OCI-LY1 (cell line): ENCODE measurements around the gene ZNF672.

Experiments
- EZH2 ChIP-seq: fragments of 200-600 bp; sonication (generic), shearing (Covaris generic); IDR thresholded peaks from 2 replicates; pipeline ENCODE4 v1.8.0; 2017; ENCODE audit warnings: borderline replicate concordance, mixed run types, mild to moderate bottlenecking, antibody characterized with exemption, low read length, moderate library complexity, mixed read lengths
- TF ChIP-seq, protein P1 (sequence below): fragments of 200-600 bp; sonication (generic), shearing (Covaris generic); IDR thresholded peaks from 2 replicates; pipeline ENCODE4 v1.5.1; 2017; ENCODE audit warnings: mild to moderate bottlenecking, antibody characterized with exemption, low read length, moderate library complexity, mixed read lengths

DNA sequence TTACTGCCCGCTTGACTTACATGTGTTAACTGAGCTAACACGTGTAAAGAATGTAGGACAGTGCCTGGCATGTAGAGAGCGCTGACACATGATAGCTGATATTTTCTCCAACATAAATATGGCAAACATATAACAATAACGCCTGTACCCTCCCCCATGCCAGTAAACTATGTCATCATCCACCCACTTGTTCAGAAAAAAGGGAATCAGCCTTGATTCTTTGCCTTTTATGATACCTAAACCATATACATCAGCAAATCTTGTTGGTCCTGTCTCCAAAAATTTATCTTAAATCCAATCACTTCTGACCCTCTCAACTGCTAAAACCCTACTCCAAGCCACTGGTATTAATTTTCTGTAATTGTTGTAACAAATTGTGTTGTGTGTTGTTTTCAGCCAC, 22.0 kb downstream of the ZNF672 start:
- TF ChIP-seq, protein P1, sequence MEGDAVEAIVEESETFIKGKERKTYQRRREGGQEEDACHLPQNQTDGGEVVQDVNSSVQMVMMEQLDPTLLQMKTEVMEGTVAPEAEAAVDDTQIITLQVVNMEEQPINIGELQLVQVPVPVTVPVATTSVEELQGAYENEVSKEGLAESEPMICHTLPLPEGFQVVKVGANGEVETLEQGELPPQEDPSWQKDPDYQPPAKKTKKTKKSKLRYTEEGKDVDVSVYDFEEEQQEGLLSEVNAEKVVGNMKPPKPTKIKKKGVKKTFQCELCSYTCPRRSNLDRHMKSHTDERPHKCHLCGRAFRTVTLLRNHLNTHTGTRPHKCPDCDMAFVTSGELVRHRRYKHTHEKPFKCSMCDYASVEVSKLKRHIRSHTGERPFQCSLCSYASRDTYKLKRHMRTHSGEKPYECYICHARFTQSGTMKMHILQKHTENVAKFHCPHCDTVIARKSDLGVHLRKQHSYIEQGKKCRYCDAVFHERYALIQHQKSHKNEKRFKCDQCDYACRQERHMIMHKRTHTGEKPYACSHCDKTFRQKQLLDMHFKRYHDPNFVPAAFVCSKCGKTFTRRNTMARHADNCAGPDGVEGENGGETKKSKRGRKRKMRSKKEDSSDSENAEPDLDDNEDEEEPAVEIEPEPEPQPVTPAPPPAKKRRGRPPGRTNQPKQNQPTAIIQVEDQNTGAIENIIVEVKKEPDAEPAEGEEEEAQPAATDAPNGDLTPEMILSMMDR, result no peak
- TF ChIP-seq EZH2, result no peak
